T-cell (primary cell): Measurements from ENCODE around the gene BMP6. TPM values are rescaled to one million over a fixed set of nuclear protein-coding genes. Genes with fewer than 3 reads are reported as not detected.

Experiments used
- ATAC-seq, 4 experiments: fragments of 200-7000 bp in 3 of 4; fragments of 150-1000 bp in 1 of 4; cut with Tn5 transposase; replicated peaks in 1 of 4; 1 replicate in 3 of 4; 2 replicates in 1 of 4; pipeline ENCODE4 v1.10.0; 2021; ENCODE audit warnings: moderate library complexity in 3 of 4, mild to moderate bottlenecking in 2 of 4, moderate number of reproducible peaks in 1 of 4
- CTCF ChIA-PET, 2 donors: fragments of 300-600 bp; sonication (Branson Sonifier 250); formaldehyde crosslinking; loops; one replicate each; lab custom pipeline; 2022; ENCODE audit warnings: antibody characterized with exemption in 2 of 2; lab: Charles Lee
- POLR2A ChIA-PET, 2 donors: fragments of 300-600 bp; sonication (Branson Sonifier 250); formaldehyde crosslinking; loops; one replicate each; lab custom pipeline; 2022; ENCODE audit warnings: antibody characterized with exemption in 2 of 2; lab: Charles Lee
- DNase-seq, 35 experiments: peaks; one replicate each; pipeline versions ENCODE4 v3.0.0 to v3.0.0-alpha.2; 2013 to 2023
- H3K27ac ChIP-seq: one replicate; pipeline ENCODE4 v1.5.1; 2013; ENCODE audit warnings: low read length
- H3K27me3 ChIP-seq, 2 experiments: replicated peaks in 1 of 2; 1 replicate in 1 of 2; 2 replicates in 1 of 2; pipeline versions ENCODE4 v1.6.1 to v1.7.0; 2013; ENCODE audit warnings: low read length in 1 of 2, mixed read lengths in 1 of 2; ENCODE audit not compliant: control insufficient read depth in 2 of 2, insufficient read depth in 2 of 2; ENCODE audit errors: extremely low read depth in 1 of 2
- H3K36me3 ChIP-seq, 2 donors: 1 replicate in 1 of 2; 2 replicates in 1 of 2; pipeline versions ENCODE4 v1.6.1 to v1.7.0; 2013; ENCODE audit warnings: low read length in 1 of 2; ENCODE audit not compliant: control insufficient read depth in 2 of 2, insufficient read depth in 1 of 2; ENCODE audit errors: extremely low read depth in 1 of 2
- H3K4me1 ChIP-seq, 2 experiments: 1 replicate in 1 of 2; 2 replicates in 1 of 2; pipeline versions ENCODE4 v1.6.1 to v1.7.0; 2013; ENCODE audit warnings: low read length in 2 of 2, mixed read lengths in 1 of 2; ENCODE audit not compliant: insufficient read depth in 2 of 2, control insufficient read depth in 1 of 2; ENCODE audit errors: extremely low read depth in 1 of 2
- H3K4me3 ChIP-seq, 2 donors: 1 replicate in 1 of 2; 2 replicates in 1 of 2; pipeline versions ENCODE4 v1.5.1 to v1.7.0; 2013; ENCODE audit warnings: mild to moderate bottlenecking in 2 of 2, low read length in 1 of 2, moderate library complexity in 1 of 2; ENCODE audit not compliant: control insufficient read depth in 1 of 2; ENCODE audit errors: extremely low read depth in 1 of 2
- H3K9me3 ChIP-seq: 2 replicates; pipeline ENCODE4 v1.7.0; 2013
- H3K27ac Mint-ChIP-seq, 2 donors: one replicate each; pipeline ENCODE4 v1.8.0; 2020 to 2021; ENCODE audit warnings: mild to moderate bottlenecking in 2 of 2, mixed read lengths in 2 of 2
- H3K27me3 Mint-ChIP-seq, 2 donors: one replicate each; pipeline ENCODE4 v1.8.0; 2021 to 2022; ENCODE audit warnings: mixed read lengths in 2 of 2
- H3K36me3 Mint-ChIP-seq: one replicate; pipeline ENCODE4 v1.8.0; 2021; ENCODE audit warnings: mixed read lengths
- H3K4me1 Mint-ChIP-seq, 3 donors: one replicate each; pipeline ENCODE4 v1.8.0; 2020 to 2022; ENCODE audit warnings: mixed read lengths in 3 of 3, mild to moderate bottlenecking in 1 of 3
- H3K4me3 Mint-ChIP-seq, 3 donors: one replicate each; pipeline ENCODE4 v1.8.0; 2020 to 2022; ENCODE audit warnings: mild to moderate bottlenecking in 3 of 3, mixed read lengths in 3 of 3, moderate library complexity in 3 of 3
- H3K9me3 Mint-ChIP-seq, 3 donors: one replicate each; pipeline ENCODE4 v1.8.0; 2020 to 2022; ENCODE audit warnings: mixed read lengths in 3 of 3
- WGBS: methylation state at CpG from one replicate; pipeline ENCODE4 v1.1.5; 2013; ENCODE audit warnings: missing lambda C conversion rate; ENCODE audit not compliant: insufficient coverage; 5-methylcytosine and 5-hydroxymethylcytosine counted together
- total RNA-seq, 35 experiments: library from RNA in 6 of 35; stranded (reverse) in 6 of 35; fragments of 120-200 nt in 1 of 35; gene quantifications; one replicate each; pipeline versions ENCODE4 v1.2.1 to v1.2.4 and lab custom pipeline; 2013 to 2026

BMP6 gene
- total RNA-seq, 5 donors from 2014 or later (not counting 1 experiment from before 2014, with no cell fraction given) = 0.09 to 0.23 (median 0.13) TPM; not detected in 1

DNA sequence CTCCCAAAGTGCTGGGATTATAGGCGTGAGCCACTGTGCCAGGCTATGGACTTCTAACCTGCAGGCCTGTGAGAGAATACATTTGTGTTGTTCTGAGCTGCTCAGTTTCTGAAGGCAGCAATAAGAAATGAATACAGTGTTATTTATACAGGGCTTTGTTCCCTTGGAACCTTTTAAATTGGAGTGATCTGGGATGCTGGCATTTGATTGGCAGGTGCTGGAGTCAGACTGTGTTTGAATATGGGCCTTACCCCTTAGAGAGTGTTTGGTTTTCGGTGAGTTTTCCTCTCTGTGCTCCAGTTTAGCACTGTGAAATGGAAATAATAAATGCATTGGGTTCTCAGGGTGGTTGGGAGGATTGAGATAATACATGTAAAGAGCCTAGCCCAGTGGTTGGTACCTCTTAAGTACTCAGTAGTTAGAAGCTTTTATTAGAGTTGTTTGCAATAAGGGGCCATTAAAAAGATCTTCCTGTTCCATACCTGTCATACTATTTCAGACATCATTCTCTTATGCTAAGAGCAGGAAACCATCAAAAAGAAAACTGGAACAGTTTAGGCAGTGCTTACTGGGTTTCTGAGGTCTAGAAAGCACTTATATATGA lies 22.1 kb downstream of the BMP6 start:
- Mint-ChIP-seq H3K27ac (no peak overlapping the region), H3K27me3 (peaks cover 13 to 44% of the 10 kb centered on the region in 2 donors), H3K4me1 (no peaks in the 10 kb centered on the region), H3K9me3 (no peaks in the 10 kb centered on the region), H3K4me3 (no peak overlapping the region), H3K36me3 (no peaks in the 10 kb centered on the region)
- DNase-seq = no peak
- H3K27me3 ChIP-seq = peaks cover 0 to 8% of the 10 kb centered on the region in 2 experiments
- no peak overlapping the region for H3K27ac ChIP-seq
- ATAC-seq = no peak
- POLR2A ChIA-PET = no interaction called here
- H3K4me3 ChIP-seq = no peak overlapping the region
- no peaks in the 10 kb centered on the region for H3K4me1 ChIP-seq
- no peaks in the 10 kb centered on the region for H3K36me3 ChIP-seq
- CTCF ChIA-PET = no interaction called here
- WGBS = 89% methylated on average over 2 of the region's 2 CpGs
- H3K9me3 ChIP-seq = no peaks in the 10 kb centered on the region

DNA sequence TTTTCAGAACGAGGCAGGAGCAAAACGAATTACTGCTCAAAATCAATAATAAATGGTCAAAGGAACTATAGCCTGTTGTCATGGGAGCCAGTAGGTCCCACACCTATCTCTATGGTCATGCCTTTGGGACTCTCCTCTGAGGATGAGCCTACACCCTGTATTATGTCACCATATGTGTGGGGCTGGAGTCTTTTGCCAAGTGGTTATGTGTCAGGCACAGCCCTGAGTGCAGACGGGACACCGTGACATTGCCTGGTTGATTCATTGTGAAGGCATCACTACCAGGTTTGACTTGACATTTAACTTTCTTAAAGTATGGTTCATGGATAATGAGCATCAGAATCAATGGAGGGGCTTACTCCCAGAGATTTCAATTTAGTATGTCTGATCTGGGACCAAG lies 23.6 kb downstream of the BMP6 start:
- Mint-ChIP-seq H3K4me3 (no peak overlapping the region), H3K9me3 (no peaks in the 10 kb centered on the region), H3K36me3 (no peaks in the 10 kb centered on the region), H3K27me3 (peaks cover 9 to 46% of the 10 kb centered on the region in 2 donors), H3K27ac (no peak overlapping the region), H3K4me1 (no peaks in the 10 kb centered on the region)
- ATAC-seq = no peak
- no peak overlapping the region for H3K27ac ChIP-seq
- no peak for DNase-seq
- H3K27me3 ChIP-seq = peaks cover 0 to 8% of the 10 kb centered on the region in 2 experiments
- POLR2A ChIA-PET = no interaction called here
- H3K36me3 ChIP-seq = no peaks in the 10 kb centered on the region
- no peaks in the 10 kb centered on the region for H3K4me1 ChIP-seq
- no peaks in the 10 kb centered on the region for H3K9me3 ChIP-seq
- WGBS = 90% methylated on average over 2 of the region's 4 CpGs
- CTCF ChIA-PET = no interaction called here
- no peak overlapping the region for H3K4me3 ChIP-seq

DNA sequence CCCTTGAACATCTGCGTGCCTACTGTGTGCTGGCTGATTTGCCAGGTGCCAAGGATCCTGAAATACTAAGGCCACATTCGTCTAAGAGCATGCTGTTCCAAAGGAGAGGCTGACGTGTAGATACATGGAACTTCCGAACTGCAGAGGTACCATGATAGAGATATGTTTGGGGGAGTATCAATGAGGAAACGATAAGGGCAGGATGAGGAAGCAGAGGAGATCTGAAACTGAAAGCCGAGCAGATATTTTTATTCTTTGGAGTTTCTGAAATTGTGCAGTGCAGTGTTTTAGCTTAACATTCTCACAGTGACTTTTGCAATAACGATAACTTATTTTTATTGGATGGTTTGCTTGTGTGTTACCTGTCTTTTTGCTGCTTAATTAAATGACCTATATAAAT lies 24.3 kb downstream of the BMP6 start:
- POLR2A ChIA-PET = no interaction called here
- no peak for ATAC-seq
- H3K27ac ChIP-seq = no peak overlapping the region
- Mint-ChIP-seq H3K27ac (no peak overlapping the region), H3K4me1 (no peaks in the 10 kb centered on the region), H3K36me3 (no peaks in the 10 kb centered on the region), H3K27me3 (peaks cover 13 to 43% of the 10 kb centered on the region in 2 donors), H3K4me3 (no peak overlapping the region), H3K9me3 (no peaks in the 10 kb centered on the region)
- no peaks in the 10 kb centered on the region for H3K4me1 ChIP-seq
- no peak for DNase-seq
- H3K27me3 ChIP-seq = peaks cover 0 to 8% of the 10 kb centered on the region in 2 experiments
- H3K4me3 ChIP-seq = no peak overlapping the region
- CTCF ChIA-PET = no interaction called here
- H3K9me3 ChIP-seq = no peaks in the 10 kb centered on the region
- 87% methylated on average over 5 of the region's 7 CpGs for WGBS
- H3K36me3 ChIP-seq = no peaks in the 10 kb centered on the region

DNA sequence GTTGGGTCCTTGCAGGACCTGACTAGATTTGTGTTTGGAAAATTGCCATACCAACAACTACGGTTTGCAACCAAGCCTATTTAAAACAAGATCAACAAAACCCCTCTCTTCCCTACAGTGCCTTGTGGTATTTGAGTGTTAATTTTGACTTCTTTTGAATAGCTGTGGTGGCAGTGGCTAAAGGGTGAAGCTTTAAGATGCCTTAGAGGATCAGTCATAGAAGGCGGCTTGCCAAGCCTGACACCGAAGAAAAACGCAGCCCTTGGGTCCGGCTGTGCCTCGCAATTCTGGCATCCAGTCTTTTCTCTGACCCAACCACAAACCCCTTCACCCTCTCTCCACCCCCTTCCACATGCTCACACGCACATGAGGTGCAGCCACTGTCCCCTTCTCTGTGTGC lies 32.6 kb downstream of the BMP6 start:
- Histone ChIP-seq H3K27ac (no peak overlapping the region), H3K27me3 (peaks cover 0 to 3% of the 10 kb centered on the region in 2 experiments), H3K9me3 (no peaks in the 10 kb centered on the region), H3K4me3 (no peak overlapping the region), H3K36me3 (no peaks in the 10 kb centered on the region), H3K4me1 (no peaks in the 10 kb centered on the region)
- H3K36me3 Mint-ChIP-seq = no peaks in the 10 kb centered on the region
- CTCF ChIA-PET = no interaction called here
- DNase-seq (no peak), ATAC-seq (no peak)
- peaks cover 28 to 29% of the 10 kb centered on the region in 2 donors for H3K27me3 Mint-ChIP-seq
- no peak overlapping the region for H3K27ac Mint-ChIP-seq
- POLR2A ChIA-PET = no interaction called here
- no peak overlapping the region for H3K4me3 Mint-ChIP-seq
- no peaks in the 10 kb centered on the region for H3K9me3 Mint-ChIP-seq
- H3K4me1 Mint-ChIP-seq = no peaks in the 10 kb centered on the region
- 100% methylated on average over 3 of the region's 7 CpGs for WGBS

DNA sequence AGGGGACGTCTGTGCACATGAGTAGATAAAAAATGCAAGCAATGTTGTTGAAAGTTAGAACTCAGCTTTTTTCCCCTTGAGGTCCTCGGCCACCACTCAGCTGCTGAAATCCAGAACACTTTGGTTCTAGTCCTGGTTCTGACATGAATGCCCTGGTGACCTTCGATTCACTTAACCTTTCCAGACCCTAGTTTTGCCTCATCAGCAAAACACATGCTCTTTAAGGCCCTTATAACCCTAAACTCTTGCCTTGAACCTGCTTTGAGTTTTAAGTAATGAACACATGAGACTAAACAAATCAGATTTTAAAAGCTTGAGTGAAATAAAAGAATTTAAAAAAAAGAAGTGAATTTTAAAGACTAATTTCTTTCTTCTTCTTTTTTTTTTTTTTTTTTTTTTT lies 33.4 kb downstream of the BMP6 start:
- no peaks in the 10 kb centered on the region for H3K4me1 Mint-ChIP-seq
- H3K4me3 Mint-ChIP-seq = no peak overlapping the region
- CTCF ChIA-PET = no interaction called here
- H3K27ac Mint-ChIP-seq = no peak overlapping the region
- Histone ChIP-seq H3K27ac (no peak overlapping the region), H3K4me3 (no peak overlapping the region), H3K9me3 (no peaks in the 10 kb centered on the region), H3K4me1 (no peaks in the 10 kb centered on the region), H3K36me3 (no peaks in the 10 kb centered on the region), H3K27me3 (peaks cover 0 to 3% of the 10 kb centered on the region in 2 experiments)
- no peaks in the 10 kb centered on the region for H3K9me3 Mint-ChIP-seq
- no peak for ATAC-seq
- peaks cover 23 to 33% of the 10 kb centered on the region in 2 donors for H3K27me3 Mint-ChIP-seq
- no peaks in the 10 kb centered on the region for H3K36me3 Mint-ChIP-seq
- WGBS = 67% methylated on average over 1 of the region's 3 CpGs
- POLR2A ChIA-PET = interaction anchor here in 1 of 2 donors (0.6 kb wide), 1 partner anchor 40 kb away, joined by 16 read pairs; no protein-coding TSS in a partner anchor
- no peak for DNase-seq

DNA sequence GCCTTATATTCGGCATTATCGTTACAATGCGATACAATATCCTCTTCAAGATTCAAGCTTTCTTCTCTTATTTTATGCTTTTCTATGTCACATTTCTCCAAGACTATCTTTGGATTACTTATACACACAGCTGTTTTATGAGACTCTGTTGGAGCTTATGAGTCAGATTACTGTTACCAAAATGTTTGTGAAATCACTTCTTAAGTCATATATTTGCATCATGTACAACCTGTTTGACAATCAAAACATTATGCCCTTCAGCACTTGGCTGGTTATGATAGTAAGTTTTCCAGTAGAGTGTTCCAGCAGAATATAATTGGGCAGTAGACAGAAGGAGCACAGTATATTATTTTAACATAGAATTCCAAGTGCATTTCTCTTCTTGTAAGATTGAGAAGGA lies 35.2 kb downstream of the BMP6 start:
- CTCF ChIA-PET = no interaction called here
- Histone ChIP-seq H3K9me3 (no peaks in the 10 kb centered on the region), H3K4me3 (no peak overlapping the region), H3K4me1 (no peaks in the 10 kb centered on the region), H3K27ac (no peak overlapping the region), H3K36me3 (no peaks in the 10 kb centered on the region), H3K27me3 (peaks cover 0 to 3% of the 10 kb centered on the region in 2 experiments)
- Mint-ChIP-seq H3K4me1 (no peaks in the 10 kb centered on the region), H3K27me3 (peaks cover 25 to 32% of the 10 kb centered on the region in 2 donors), H3K4me3 (no peak overlapping the region), H3K27ac (no peak overlapping the region), H3K36me3 (no peaks in the 10 kb centered on the region), H3K9me3 (no peaks in the 10 kb centered on the region)
- POLR2A ChIA-PET = no interaction called here
- ATAC-seq (no peak), DNase-seq (no peak)
- 100% methylated on average over 3 of the region's 3 CpGs for WGBS
